HG03442 (cell line): ENCODE results near the gene PXN.
"Not testable (repeated sequence)": the region's sequence is repeated elsewhere in the genome, so short reads cannot be mapped to it uniquely, and the experiment has no call there.

Source experiments
- ATAC-seq: cut with Tn5 transposase; IDR thresholded peaks from one replicate; pipeline ENCODE4 v1.9.1; 2021; ENCODE audit warnings: mild to moderate bottlenecking, moderate library complexity; ENCODE audit not compliant: unreplicated experiment

PXN gene

GRCh38 chr12:120262852-120263747 is 2.4 kb downstream of the PXN start:
- ATAC-seq, result no peak

- ATAC-seq, result no peak
Observed at GRCh38 chr12:120261951-120262851, 3.3 kb downstream of the PXN start.

- no peak for ATAC-seq
Observed at GRCh38 chr12:120260607-120261006, 4.9 kb downstream of the PXN start.

- ATAC-seq, result no peak
Observed at GRCh38 chr12:120259418-120260202, 5.9 kb downstream of the PXN start.

- ATAC-seq, result no peak
Observed at GRCh38 chr12:120258323-120258896, 7.1 kb downstream of the PXN start.

- ATAC-seq, result no peak
Observed at GRCh38 chr12:120257041-120257821, 8.3 kb downstream of the PXN start.

GRCh38 chr12:120254809-120255208 is 10.7 kb downstream of the PXN start:
- no peak for ATAC-seq

- not testable (repeated sequence) for ATAC-seq
Observed at GRCh38 chr12:120253313-120253712, 12.2 kb downstream of the PXN start.

- ATAC-seq, result no peak
Observed at GRCh38 chr12:120252071-120252906, 13.2 kb downstream of the PXN start.

GRCh38 chr12:120251364-120252070 is 14.0 kb downstream of the PXN start:
- not testable (repeated sequence) for ATAC-seq

- no peak for ATAC-seq
Observed at GRCh38 chr12:120249875-120250795, 15.4 kb downstream of the PXN start.

- ATAC-seq, result no peak
Observed at GRCh38 chr12:120249266-120249874, 16.2 kb downstream of the PXN start.

- no peak for ATAC-seq
Observed at GRCh38 chr12:120247621-120248030, 17.9 kb downstream of the PXN start.

GRCh38 chr12:120247183-120247582 is 18.3 kb downstream of the PXN start:
- no peak for ATAC-seq

- not testable (repeated sequence) for ATAC-seq
Observed at GRCh38 chr12:120246705-120247104, 18.8 kb downstream of the PXN start.

GRCh38 chr12:120242971-120243699 is 22.4 kb downstream of the PXN start:
- ATAC-seq, result no peak
